ENCODE measurements around the gene TSPY8.
"Not testable (repeated sequence)": the region's sequence is repeated elsewhere in the genome, so short reads cannot be mapped to it uniquely, and the experiment has no call there.

TSPY8 gene

DNA sequence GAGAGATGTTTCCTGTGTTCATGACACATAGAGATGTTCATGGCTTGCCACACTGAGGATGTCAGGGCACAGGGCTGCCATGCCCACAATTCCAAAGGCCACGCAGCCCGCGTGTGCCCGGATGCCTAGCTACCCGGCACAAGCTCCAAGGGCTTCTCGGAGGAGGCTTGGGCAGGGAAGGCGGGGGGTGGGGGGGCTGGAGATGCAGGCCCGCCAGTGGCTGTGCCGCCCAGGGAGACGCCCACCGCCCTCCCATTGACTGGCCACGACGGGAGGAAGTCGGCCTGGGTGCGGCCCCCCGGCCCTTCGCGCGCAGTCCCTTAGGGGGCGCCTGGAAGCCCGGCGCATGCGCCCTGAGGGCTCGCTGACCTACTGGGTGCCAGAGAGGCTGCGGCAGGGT, at the start of gene TSPY8:
TSS of gene TSPY8 (plus strand) at position 301 of the 400 bp plus-strand sequence. CDS start at position 347, 46 bp downstream.
- not testable (repeated sequence) for FAIRE-seq

- no peak for FAIRE-seq
These were observed 36.6 kb upstream of the TSPY8 start for GRCh38 chrY:9320996-9321395.

DNA sequence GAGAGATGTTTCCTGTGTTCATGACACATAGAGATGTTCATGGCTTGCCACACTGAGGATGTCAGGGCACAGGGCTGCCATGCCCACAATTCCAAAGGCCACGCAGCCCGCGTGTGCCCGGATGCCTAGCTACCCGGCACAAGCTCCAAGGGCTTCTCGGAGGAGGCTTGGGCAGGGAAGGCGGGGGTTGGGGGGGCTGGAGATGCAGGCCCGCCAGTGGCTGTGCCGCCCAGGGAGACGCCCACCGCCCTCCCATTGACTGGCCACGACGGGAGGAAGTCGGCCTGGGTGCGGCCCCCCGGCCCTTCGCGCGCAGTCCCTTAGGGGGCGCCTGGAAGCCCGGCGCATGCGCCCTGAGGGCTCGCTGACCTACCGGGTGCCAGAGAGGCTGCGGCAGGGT, 20.4 kb upstream of the TSPY8 start, which contains the start of gene TSPY4:
TSS of gene TSPY4 (plus strand) at position 301 of the 400 bp plus-strand sequence. CDS start at position 347, 46 bp downstream.
- FAIRE-seq = not testable (repeated sequence)

GRCh38 chrY:9396527-9396926, 38.9 kb downstream of the TSPY8 start:
- not testable (repeated sequence) for FAIRE-seq

- not testable (repeated sequence) for FAIRE-seq
These were observed 40.5 kb downstream of the TSPY8 start, which contains the start of gene TSPY3 for GRCh38 chrY:9398121-9398520. TSS of gene TSPY3 (plus strand) at chrY:9398421. CDS start at chrY:9398467, 46 bp downstream.

All from endometrium (tissue), 2 donors.